Measurements from ENCODE around the gene DEAF1.
"Not testable (repeated sequence)": the region's sequence is repeated elsewhere in the genome, so short reads cannot be mapped to it uniquely, and the experiment has no call there.

Gene DEAF1

GRCh38 chr11:679271-680207, 15.5 kb downstream of the DEAF1 start:
- no peak for DNase-seq (ENCODE audit: low read depth)

DNA sequence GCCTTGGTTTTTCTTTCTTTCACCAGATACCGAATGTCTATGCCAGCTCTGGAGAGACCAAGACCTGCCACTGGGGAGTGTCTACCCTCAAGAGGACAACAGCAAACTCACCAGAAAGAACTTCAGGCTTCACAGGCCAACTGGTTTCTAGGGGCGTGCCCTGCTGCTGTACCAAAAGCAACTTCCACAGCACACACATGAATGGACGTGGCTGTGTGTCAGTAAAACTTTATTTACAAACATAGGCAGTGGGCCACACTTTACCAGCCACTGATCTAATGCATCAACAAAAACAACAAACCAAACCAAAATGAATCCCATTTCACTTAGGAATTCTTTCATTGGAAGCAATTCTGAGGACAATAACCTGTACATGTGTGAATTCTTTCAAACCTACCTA, 16.7 kb downstream of the DEAF1 start:
- no peak for DNase-seq (ENCODE audit: low read depth)

DNA sequence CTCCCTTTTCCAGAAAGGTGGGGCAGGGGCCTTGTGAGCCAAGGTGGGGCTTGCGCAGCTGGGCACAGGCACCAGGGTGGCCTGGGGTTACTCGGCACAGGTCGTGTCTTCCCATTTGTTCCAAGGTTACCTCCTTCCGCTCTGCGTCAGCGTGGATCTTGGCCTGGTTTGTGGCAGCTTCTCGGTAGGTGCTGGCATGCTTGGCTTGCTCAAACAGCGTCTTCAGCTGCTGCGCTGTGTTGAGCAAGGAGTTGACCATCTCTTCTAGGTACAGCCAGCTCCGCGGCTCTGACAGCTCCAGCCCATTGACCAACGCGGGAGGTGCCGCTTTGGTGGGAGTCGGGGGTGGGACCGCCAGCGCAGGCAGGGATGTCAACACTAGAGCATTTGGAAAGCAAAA, 20.6 kb downstream of the DEAF1 start:
- DNase-seq (ENCODE audit: low read depth) = no peak

DNA sequence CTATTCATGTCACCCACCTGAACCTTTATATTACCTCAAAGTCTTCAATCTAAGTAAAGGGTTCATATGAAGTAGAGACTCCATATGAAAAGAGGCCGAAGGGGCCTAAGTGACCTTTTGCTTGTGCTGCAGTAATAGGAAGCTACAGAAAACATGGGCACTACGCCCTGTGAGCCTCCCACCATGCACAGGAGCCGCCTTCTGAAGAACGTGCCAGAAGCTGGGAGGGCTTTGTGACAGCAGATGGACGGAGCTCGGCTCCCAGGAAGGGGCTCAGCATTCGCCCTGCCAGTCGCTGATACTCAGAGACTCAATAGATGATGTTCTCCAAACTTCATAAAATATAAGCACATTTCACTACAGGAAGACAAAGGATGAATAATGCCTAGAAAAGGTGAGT, 21.2 kb downstream of the DEAF1 start:
- DNase-seq (ENCODE audit: low read depth) = no peak

GRCh38 chr11:665704-666281, 29.2 kb downstream of the DEAF1 start:
- DNase-seq (ENCODE audit: low read depth) = no peak

DNA sequence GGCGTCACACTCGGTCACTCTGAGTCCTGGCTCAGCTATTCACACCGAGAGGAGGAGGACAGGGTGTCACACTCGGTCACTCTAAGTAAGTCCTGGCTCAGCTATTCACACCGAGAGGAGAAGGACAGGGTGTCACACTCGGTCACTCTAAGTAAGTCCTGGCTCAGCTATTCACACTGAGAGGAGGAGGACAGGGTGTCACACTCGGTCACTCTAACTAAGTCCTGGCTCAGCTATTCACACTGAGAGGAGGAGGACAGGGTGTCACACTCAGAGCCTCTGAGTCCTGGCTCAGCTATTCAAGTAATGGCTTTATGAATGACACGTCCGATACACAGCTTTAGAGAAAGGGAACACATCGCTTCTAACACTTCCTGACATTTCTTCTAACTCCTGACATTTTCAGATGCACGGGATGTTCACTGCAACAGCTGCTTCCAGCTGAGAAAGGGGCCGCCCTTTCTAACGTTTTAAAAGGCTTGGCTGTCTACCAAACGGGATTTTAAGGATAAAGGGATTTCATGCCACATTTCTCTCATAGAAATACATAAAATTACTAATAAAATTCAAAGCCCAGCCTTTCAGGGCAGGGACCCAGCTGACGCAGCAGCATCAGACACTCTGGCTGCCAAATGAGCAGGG, 29.8 kb downstream of the DEAF1 start:
- DNase-seq (ENCODE audit: low read depth) = no peak

DNA sequence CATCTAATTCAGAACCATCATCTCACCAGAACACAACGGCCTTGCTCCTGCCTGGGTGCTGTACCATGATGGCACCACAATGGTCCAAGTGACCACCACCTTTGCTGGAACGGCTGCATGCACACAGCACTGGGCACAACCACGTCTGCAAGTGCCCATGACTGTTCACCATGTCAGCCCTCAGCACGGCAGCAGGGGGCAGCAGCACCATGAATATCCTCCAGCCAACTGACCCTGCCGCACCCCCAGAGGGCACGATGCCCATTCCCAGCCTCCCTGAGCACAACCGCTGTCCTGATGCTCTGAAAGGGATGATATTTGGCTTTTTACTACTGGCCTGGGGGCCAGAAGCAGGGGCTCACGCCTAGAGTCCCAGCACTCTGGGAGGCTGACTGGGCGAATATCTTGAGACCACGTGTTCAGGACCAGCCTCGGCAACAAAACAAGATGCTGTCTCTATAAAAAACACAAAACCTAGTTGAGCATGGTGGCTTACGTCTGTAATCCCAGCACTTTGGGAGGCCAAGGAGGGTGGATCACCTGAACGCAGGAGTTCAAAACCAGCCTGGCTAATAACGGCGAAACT, 32.2 kb downstream of the DEAF1 start:
- no peak for DNase-seq (ENCODE audit: low read depth)

GRCh38 chr11:660681-661444, 34.2 kb downstream of the DEAF1 start:
- no peak for DNase-seq (ENCODE audit: low read depth)

- no peak for DNase-seq (ENCODE audit: low read depth)
These were observed 34.7 kb downstream of the DEAF1 start for GRCh38 chr11:660281-660680.

GRCh38 chr11:659532-660085, 35.4 kb downstream of the DEAF1 start:
- DNase-seq (ENCODE audit: low read depth) = no peak

DNA sequence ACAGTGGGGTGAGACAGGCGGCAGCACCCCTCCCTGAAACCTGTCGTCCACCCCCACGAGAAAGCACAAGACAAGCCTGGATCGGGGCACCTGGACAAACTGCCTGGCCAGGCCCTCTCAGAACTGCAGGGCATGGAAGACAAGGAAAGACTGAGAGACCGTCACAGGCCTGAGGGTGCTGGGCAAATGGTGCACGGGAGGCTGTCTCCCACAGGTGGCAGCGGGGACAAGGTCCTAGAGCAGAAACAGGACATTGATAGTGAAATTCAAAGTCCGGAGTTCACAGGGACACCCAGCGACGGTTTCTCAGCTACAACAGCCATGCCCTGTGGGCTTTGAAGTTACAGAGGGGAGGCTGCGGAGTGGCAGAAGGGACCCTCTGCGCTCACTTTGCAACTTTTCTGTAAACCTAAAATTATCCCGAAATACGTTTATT, 37.3 kb downstream of the DEAF1 start:
- DNase-seq (ENCODE audit: low read depth) = no peak

GRCh38 chr11:656866-657265, 38.2 kb downstream of the DEAF1 start:
- no peak for DNase-seq (ENCODE audit: low read depth)

GRCh38 chr11:656426-656825, 38.6 kb downstream of the DEAF1 start:
- no peak for DNase-seq (ENCODE audit: low read depth)

- DNase-seq (ENCODE audit: low read depth) = no peak
These were observed 39.8 kb downstream of the DEAF1 start for GRCh38 chr11:655036-655726.

- not testable (repeated sequence) for DNase-seq (ENCODE audit: low read depth)
These were observed 40.6 kb downstream of the DEAF1 start for GRCh38 chr11:654444-654843.

GRCh38 chr11:653837-654236, 41.2 kb downstream of the DEAF1 start:
- DNase-seq (ENCODE audit: low read depth) = no peak

DNA sequence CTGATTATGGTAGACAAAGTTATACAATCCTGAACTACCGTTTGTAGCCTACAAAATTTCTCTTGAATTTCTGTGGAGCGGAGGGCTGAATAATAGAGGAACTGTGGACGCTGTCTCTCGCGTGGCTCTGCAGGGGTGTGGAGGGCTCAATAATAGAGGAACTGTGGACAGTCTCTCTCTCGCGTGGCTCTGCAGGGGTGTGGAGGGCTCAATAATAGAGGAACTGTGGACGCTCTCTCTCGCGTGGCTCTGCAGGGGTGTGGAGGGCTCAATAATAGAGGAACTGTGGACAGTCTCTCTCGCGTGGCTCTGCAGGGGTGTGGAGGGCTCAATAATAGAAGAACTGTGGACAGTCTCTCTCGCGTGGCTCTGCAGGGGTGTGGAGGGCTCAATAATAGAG, 41.9 kb downstream of the DEAF1 start:
- not testable (repeated sequence) for DNase-seq (ENCODE audit: low read depth)

DNA sequence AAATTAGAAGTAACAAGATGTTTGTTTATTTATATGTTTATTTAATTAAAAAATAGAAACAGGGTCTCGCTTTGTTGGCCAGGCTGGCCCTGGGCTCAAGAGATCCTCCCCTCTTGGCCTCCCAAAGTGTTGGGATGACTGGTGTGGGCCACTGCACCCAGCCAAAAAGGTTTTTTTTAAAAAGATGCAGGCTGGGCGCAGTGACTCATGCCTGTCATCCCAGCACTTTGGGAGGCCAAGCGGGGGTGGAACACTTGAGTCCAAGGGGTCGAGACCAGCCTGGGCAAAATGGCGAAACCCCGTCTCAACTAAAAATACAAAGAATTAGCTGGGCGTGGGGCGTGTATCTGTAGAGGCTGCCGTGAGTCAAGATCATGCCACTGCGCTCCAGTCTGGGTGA, 44.5 kb downstream of the DEAF1 start:
- no peak for DNase-seq (ENCODE audit: low read depth)

GRCh38 chr11:647672-648158, 47.3 kb downstream of the DEAF1 start:
- DNase-seq (ENCODE audit: low read depth) = not testable (repeated sequence)

- DNase-seq (ENCODE audit: low read depth) = no peak
These were observed 48.8 kb downstream of the DEAF1 start for GRCh38 chr11:646214-646613.

DNA sequence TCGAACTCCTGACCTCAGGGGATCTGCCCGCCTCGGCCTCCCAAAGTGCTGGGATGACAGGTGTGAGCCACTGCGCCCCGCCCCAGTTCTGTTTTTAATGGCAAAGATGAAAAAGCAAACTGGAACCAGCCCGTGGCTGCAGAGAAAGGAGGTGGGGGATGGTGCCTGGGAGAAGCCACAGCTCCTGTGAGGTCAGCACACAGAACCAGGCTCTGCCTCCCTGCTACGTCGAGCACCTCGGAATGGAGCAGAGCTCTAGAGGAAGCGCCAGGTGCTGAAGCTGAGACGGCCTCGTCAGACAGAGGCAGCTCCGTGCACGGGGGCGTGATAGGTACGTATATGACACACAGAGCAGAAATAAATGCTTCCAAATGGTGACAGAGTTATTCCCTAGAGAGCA, 49.5 kb downstream of the DEAF1 start:
- DNase-seq (ENCODE audit: low read depth) = no peak
